ENCODE results near the gene SLC3A2. TPM values are rescaled to one million over a fixed set of nuclear protein-coding genes. Genes with fewer than 3 reads are reported as not detected.

SLC3A2 gene
- total RNA-seq, 1 donor from 2014 or later = 147 TPM

DNA sequence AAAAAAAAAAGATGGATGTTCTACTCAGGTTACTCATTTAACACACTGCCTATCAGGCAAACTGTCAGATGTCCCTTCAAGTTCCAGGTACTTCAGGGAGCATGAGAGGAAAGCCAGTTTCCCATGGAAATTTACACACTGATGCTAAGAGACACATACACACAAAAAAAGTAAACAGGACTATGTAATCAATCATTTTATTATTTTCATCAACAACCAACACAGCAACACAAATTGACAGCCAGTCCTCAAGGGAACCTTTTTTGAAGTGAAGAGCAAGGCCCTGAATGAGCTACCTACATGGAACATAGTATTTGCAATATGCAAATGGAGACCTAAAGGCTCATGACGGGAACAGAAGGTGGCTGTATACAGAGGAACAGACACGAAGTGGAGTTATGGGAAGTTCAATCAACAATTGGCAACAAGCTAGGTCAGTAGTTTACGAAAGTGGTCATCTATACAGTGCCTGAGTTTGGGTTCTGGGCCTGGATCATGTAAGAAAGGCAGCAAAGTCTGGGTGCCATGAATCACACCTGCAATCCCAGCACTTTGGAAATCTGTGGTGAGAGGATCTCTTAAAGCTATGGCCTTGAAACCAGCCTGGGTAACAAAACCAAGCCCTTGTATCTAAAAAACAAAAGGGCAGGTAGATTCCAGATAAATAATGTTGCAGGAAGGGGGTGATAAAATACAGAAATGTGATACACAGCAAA is 28.7 kb upstream of the SLC3A2 start:
- peaks cover 17% of the 10 kb centered on the region for H3K27me3 Mint-ChIP-seq (ENCODE audit: unreplicated experiment)
- peaks cover 35% of the 10 kb centered on the region for H3K36me3 Mint-ChIP-seq (ENCODE audit: low read depth, unreplicated experiment)
- H3K9me3 Mint-ChIP-seq (ENCODE audit: unreplicated experiment) = no peaks in the 10 kb centered on the region
- no peak for DNase-seq (ENCODE audit: low spot score)
- TF ChIP-seq, protein P1, sequence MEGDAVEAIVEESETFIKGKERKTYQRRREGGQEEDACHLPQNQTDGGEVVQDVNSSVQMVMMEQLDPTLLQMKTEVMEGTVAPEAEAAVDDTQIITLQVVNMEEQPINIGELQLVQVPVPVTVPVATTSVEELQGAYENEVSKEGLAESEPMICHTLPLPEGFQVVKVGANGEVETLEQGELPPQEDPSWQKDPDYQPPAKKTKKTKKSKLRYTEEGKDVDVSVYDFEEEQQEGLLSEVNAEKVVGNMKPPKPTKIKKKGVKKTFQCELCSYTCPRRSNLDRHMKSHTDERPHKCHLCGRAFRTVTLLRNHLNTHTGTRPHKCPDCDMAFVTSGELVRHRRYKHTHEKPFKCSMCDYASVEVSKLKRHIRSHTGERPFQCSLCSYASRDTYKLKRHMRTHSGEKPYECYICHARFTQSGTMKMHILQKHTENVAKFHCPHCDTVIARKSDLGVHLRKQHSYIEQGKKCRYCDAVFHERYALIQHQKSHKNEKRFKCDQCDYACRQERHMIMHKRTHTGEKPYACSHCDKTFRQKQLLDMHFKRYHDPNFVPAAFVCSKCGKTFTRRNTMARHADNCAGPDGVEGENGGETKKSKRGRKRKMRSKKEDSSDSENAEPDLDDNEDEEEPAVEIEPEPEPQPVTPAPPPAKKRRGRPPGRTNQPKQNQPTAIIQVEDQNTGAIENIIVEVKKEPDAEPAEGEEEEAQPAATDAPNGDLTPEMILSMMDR (IDR thresholded peaks at IDR 0.05; ENCODE audit: unreplicated experiment) = no peak
- H3K27ac Mint-ChIP-seq (ENCODE audit: unreplicated experiment) = no peak overlapping the region
- no peak overlapping the region for H3K4me3 Mint-ChIP-seq (ENCODE audit: unreplicated experiment)
- H3K4me1 Mint-ChIP-seq (ENCODE audit: unreplicated experiment) = peaks cover 28% of the 10 kb centered on the region

GRCh38 chr11:62852523-62853188 is 28.0 kb upstream of the SLC3A2 start:
- Mint-ChIP-seq H3K4me1 (ENCODE audit: unreplicated experiment) (peaks cover 29% of the 10 kb centered on the region), H3K4me3 (ENCODE audit: unreplicated experiment) (peak overlapping the region; percentile 68), H3K27ac (ENCODE audit: unreplicated experiment) (peak overlapping the region; percentile 37), H3K9me3 (ENCODE audit: unreplicated experiment) (no peaks in the 10 kb centered on the region), H3K36me3 (ENCODE audit: low read depth, unreplicated experiment) (peaks cover 35% of the 10 kb centered on the region), H3K27me3 (ENCODE audit: unreplicated experiment) (peaks cover 17% of the 10 kb centered on the region)
- DNase-seq (ENCODE audit: low spot score) = no peak
- TF ChIP-seq, protein P1 (IDR thresholded peaks at IDR 0.05; ENCODE audit: unreplicated experiment) = no peak

- Mint-ChIP-seq H3K9me3 (ENCODE audit: unreplicated experiment) (no peaks in the 10 kb centered on the region), H3K4me1 (ENCODE audit: unreplicated experiment) (peaks cover 37% of the 10 kb centered on the region), H3K27ac (ENCODE audit: unreplicated experiment) (peak overlapping the region; percentile 68), H3K36me3 (ENCODE audit: low read depth, unreplicated experiment) (peaks cover 35% of the 10 kb centered on the region), H3K4me3 (ENCODE audit: unreplicated experiment) (peak overlapping the region; percentile 98), H3K27me3 (ENCODE audit: unreplicated experiment) (peaks cover 17% of the 10 kb centered on the region)
- TF ChIP-seq, protein P1 (IDR thresholded peaks at IDR 0.05; ENCODE audit: unreplicated experiment) = no peak
- DNase-seq (ENCODE audit: low spot score) = no peak
Measured at GRCh38 chr11:62853279-62853965, 27.3 kb upstream of the SLC3A2 start.

GRCh38 chr11:62854013-62854824 is 26.5 kb upstream of the SLC3A2 start:
- H3K4me1 Mint-ChIP-seq (ENCODE audit: unreplicated experiment) = peaks cover 37% of the 10 kb centered on the region
- DNase-seq (ENCODE audit: low spot score) = no peak
- H3K9me3 Mint-ChIP-seq (ENCODE audit: unreplicated experiment) = no peaks in the 10 kb centered on the region
- H3K27ac Mint-ChIP-seq (ENCODE audit: unreplicated experiment) = peak overlapping the region; percentile 95
- TF ChIP-seq, protein P1 (IDR thresholded peaks at IDR 0.05; ENCODE audit: unreplicated experiment) = no peak
- peaks cover 35% of the 10 kb centered on the region for H3K36me3 Mint-ChIP-seq (ENCODE audit: low read depth, unreplicated experiment)
- peaks cover 17% of the 10 kb centered on the region for H3K27me3 Mint-ChIP-seq (ENCODE audit: unreplicated experiment)
- peak overlapping the region; percentile 98 for H3K4me3 Mint-ChIP-seq (ENCODE audit: unreplicated experiment)

All from endothelial cell (in vitro differentiated cells).